GM12891 (cell line): ENCODE data around the gene C1orf226.
"Not testable (repeated sequence)": the region's sequence is repeated elsewhere in the genome, so short reads cannot be mapped to it uniquely, and the experiment has no call there.

Experiments used
- PAX5 ChIP-seq: IDR thresholded peaks from 2 replicates; pipeline ENCODE4 v1.6.1; 2011; ENCODE audit warnings: low read length, moderate library complexity, mild to moderate bottlenecking; ENCODE audit not compliant: insufficient read depth, severe bottlenecking
- POLR2A ChIP-seq: IDR thresholded peaks from 2 replicates; pipeline ENCODE4 v1.6.1; 2011; ENCODE audit warnings: low read depth, low read length, control low read depth
- POLR2AphosphoS5 ChIP-seq: IDR thresholded peaks from 2 replicates; pipeline ENCODE4 v1.6.1; 2011; ENCODE audit warnings: low read depth, low read length, control low read depth
- SPI1 ChIP-seq: IDR thresholded peaks from 2 replicates; pipeline ENCODE4 v1.6.1; 2011; ENCODE audit warnings: low read depth, low read length, control low read depth
- TAF1 ChIP-seq: IDR thresholded peaks from 2 replicates; pipeline ENCODE4 v1.6.1; 2011; ENCODE audit warnings: low read depth, low read length, control low read depth

GRCh38 chr1:162432977-162433713, 51.6 kb downstream of the C1orf226 start:
- not testable (repeated sequence) for TF ChIP-seq POLR2A, POLR2AphosphoS5, TAF1, SPI1, PAX5
